ENCODE data around the gene PRMT9. TPM values are rescaled to one million over a fixed set of nuclear protein-coding genes. Genes with fewer than 3 reads are reported as not detected.

PRMT9 gene
- total RNA-seq, 1 donor from 2014 or later: 7.8 TPM

- H3K27me3 Mint-ChIP-seq (ENCODE audit: low read depth): peaks cover 3% of the 10 kb centered on the region
- H3K4me1 Mint-ChIP-seq (ENCODE audit: low read depth): peaks cover 45% of the 10 kb centered on the region
- peaks cover 6% of the 10 kb centered on the region for H3K36me3 Mint-ChIP-seq (ENCODE audit: low read depth)
- no peaks in the 10 kb centered on the region for H3K9me3 Mint-ChIP-seq (ENCODE audit: low read depth)
- no peak for TF ChIP-seq CTCF (IDR thresholded peaks at IDR 0.05)
- H3K27ac Mint-ChIP-seq (ENCODE audit: unreplicated experiment): peak overlapping the region; percentile 98
- H3K4me3 Mint-ChIP-seq (ENCODE audit: unreplicated experiment): peak overlapping the region; percentile 96
- no peak for DNase-seq (ENCODE audit: low spot score)
Measured at GRCh38 chr4:147616849-147617172, 67.2 kb downstream of the PRMT9 start.

GRCh38 chr4:147610686-147611085 lies 73.3 kb downstream of the PRMT9 start:
- no peak overlapping the region for H3K4me3 Mint-ChIP-seq (ENCODE audit: unreplicated experiment)
- H3K36me3 Mint-ChIP-seq (ENCODE audit: low read depth): peaks cover 2% of the 10 kb centered on the region
- peaks cover 3% of the 10 kb centered on the region for H3K27me3 Mint-ChIP-seq (ENCODE audit: low read depth)
- H3K9me3 Mint-ChIP-seq (ENCODE audit: low read depth): no peaks in the 10 kb centered on the region
- no peak for DNase-seq (ENCODE audit: low spot score)
- no peak overlapping the region for H3K27ac Mint-ChIP-seq (ENCODE audit: unreplicated experiment)
- H3K4me1 Mint-ChIP-seq (ENCODE audit: low read depth): no peaks in the 10 kb centered on the region
- TF ChIP-seq CTCF (IDR thresholded peaks at IDR 0.05): no peak

GRCh38 chr4:147607471-147607870 lies 76.5 kb downstream of the PRMT9 start:
- TF ChIP-seq CTCF (IDR thresholded peaks at IDR 0.05): no peak
- Mint-ChIP-seq H3K27me3 (ENCODE audit: low read depth) (no peaks in the 10 kb centered on the region), H3K4me3 (ENCODE audit: unreplicated experiment) (no peak overlapping the region), H3K9me3 (ENCODE audit: low read depth) (no peaks in the 10 kb centered on the region), H3K4me1 (ENCODE audit: low read depth) (no peaks in the 10 kb centered on the region), H3K27ac (ENCODE audit: unreplicated experiment) (no peak overlapping the region), H3K36me3 (ENCODE audit: low read depth) (no peaks in the 10 kb centered on the region)
- no peak for DNase-seq (ENCODE audit: low spot score)

- Mint-ChIP-seq H3K9me3 (ENCODE audit: low read depth) (no peaks in the 10 kb centered on the region), H3K27me3 (ENCODE audit: low read depth) (no peaks in the 10 kb centered on the region), H3K4me3 (ENCODE audit: unreplicated experiment) (no peak overlapping the region), H3K4me1 (ENCODE audit: low read depth) (no peaks in the 10 kb centered on the region), H3K36me3 (ENCODE audit: low read depth) (no peaks in the 10 kb centered on the region), H3K27ac (ENCODE audit: unreplicated experiment) (no peak overlapping the region)
- DNase-seq (ENCODE audit: low spot score): no peak
- no peak for TF ChIP-seq CTCF (IDR thresholded peaks at IDR 0.05)
Measured at GRCh38 chr4:147605499-147605898, 78.5 kb downstream of the PRMT9 start.

- H3K27ac Mint-ChIP-seq (ENCODE audit: unreplicated experiment): peak overlapping the region; percentile 10
- no peaks in the 10 kb centered on the region for H3K27me3 Mint-ChIP-seq (ENCODE audit: low read depth)
- no peaks in the 10 kb centered on the region for H3K36me3 Mint-ChIP-seq (ENCODE audit: low read depth)
- no peak overlapping the region for H3K4me3 Mint-ChIP-seq (ENCODE audit: unreplicated experiment)
- peaks cover 26% of the 10 kb centered on the region for H3K4me1 Mint-ChIP-seq (ENCODE audit: low read depth)
- no peak for DNase-seq (ENCODE audit: low spot score)
- no peaks in the 10 kb centered on the region for H3K9me3 Mint-ChIP-seq (ENCODE audit: low read depth)
- TF ChIP-seq CTCF (IDR thresholded peaks at IDR 0.05): no peak
Measured at GRCh38 chr4:147599769-147600168, 84.2 kb downstream of the PRMT9 start.
